Liver (tissue), 9 donors: ENCODE data around the gene MBNL3. TPM values are rescaled to one million over a fixed set of nuclear protein-coding genes. Genes with fewer than 3 reads are reported as not detected.

ENCODE experiments used
- DNase-seq: peaks from one replicate; pipeline ENCODE4 v3.0.0-alpha.2; 2017; ENCODE audit warnings: low spot score
- H3K27ac ChIP-seq, 2 donors: one replicate each; pipeline ENCODE4 v1.7.0; 2013; ENCODE audit warnings: inconsistent platforms in 2 of 2, low read length in 2 of 2, control low read depth in 1 of 2, low read depth in 1 of 2, mild to moderate bottlenecking in 1 of 2
- H3K27me3 ChIP-seq, 4 donors: one replicate each; pipeline versions ENCODE4 v1.6.1 to v1.7.0; 2013; ENCODE audit warnings: low read length in 3 of 4, inconsistent platforms in 1 of 4, mild to moderate bottlenecking in 1 of 4, moderate library complexity in 1 of 4; ENCODE audit not compliant: control insufficient read depth in 4 of 4, insufficient read depth in 4 of 4
- H3K36me3 ChIP-seq, 4 donors: one replicate each; pipeline versions ENCODE4 v1.6.1 to v1.7.0; 2013; ENCODE audit warnings: low read length in 3 of 4, mild to moderate bottlenecking in 3 of 4, low read depth in 1 of 4, moderate library complexity in 1 of 4; ENCODE audit not compliant: control insufficient read depth in 4 of 4, insufficient read depth in 3 of 4
- H3K4me1 ChIP-seq, 4 donors: one replicate each; pipeline versions ENCODE4 v1.6.1 to v1.7.0; 2013; ENCODE audit warnings: low read length in 3 of 4, mild to moderate bottlenecking in 3 of 4, moderate library complexity in 1 of 4; ENCODE audit not compliant: control insufficient read depth in 4 of 4, insufficient read depth in 4 of 4
- H3K4me3 ChIP-seq, 3 donors: one replicate each; pipeline versions ENCODE4 v1.6.1 to v1.7.0; 2013; ENCODE audit warnings: low read length in 3 of 3, control low read depth in 1 of 3, low read depth in 1 of 3, mild to moderate bottlenecking in 1 of 3
- H3K9ac ChIP-seq, 2 donors: one replicate each; pipeline ENCODE4 v1.7.0; 2013; ENCODE audit warnings: low read length in 2 of 2, mild to moderate bottlenecking in 2 of 2, moderate library complexity in 2 of 2, control low read depth in 1 of 2, low read depth in 1 of 2
- H3K9me3 ChIP-seq, 4 donors: one replicate each; pipeline versions ENCODE4 v1.6.1 to v1.7.0; 2013; ENCODE audit warnings: low read length in 3 of 4; ENCODE audit not compliant: control insufficient read depth in 4 of 4
- EGR1 ChIP-seq, 2 donors: IDR thresholded peaks; 2 replicates each; pipeline ENCODE4 v1.6.1; 2016 to 2018; ENCODE audit warnings: antibody characterized with exemption in 2 of 2, low read depth in 2 of 2
- FOXA1 ChIP-seq: IDR thresholded peaks from 2 replicates; pipeline ENCODE4 v1.6.1; 2016; ENCODE audit warnings: antibody characterized with exemption
- FOXA2 ChIP-seq: IDR thresholded peaks from 2 replicates; pipeline ENCODE4 v1.6.1; 2016; ENCODE audit warnings: antibody characterized with exemption
- GABPA ChIP-seq, 2 donors: IDR thresholded peaks in 1 of 2; conservative IDR thresholded peaks in 1 of 2; 2 replicates each; pipeline ENCODE4 v1.6.1; 2016; ENCODE audit warnings: antibody characterized with exemption in 2 of 2, mild to moderate bottlenecking in 1 of 2, moderate library complexity in 1 of 2
- HNF4A ChIP-seq, 2 donors: conservative IDR thresholded peaks; 2 replicates each; pipeline ENCODE4 v1.6.1; 2016; ENCODE audit warnings: antibody characterized with exemption in 2 of 2, mild to moderate bottlenecking in 2 of 2
- HNF4G ChIP-seq: IDR thresholded peaks from 2 replicates; pipeline ENCODE4 v1.6.1; 2016; ENCODE audit warnings: antibody characterized with exemption
- JUND ChIP-seq, 2 donors: IDR thresholded peaks; 2 replicates each; pipeline ENCODE4 v1.6.1; 2016; ENCODE audit warnings: antibody characterized with exemption in 2 of 2
- NR2F2 ChIP-seq: IDR thresholded peaks from 2 replicates; pipeline ENCODE4 v1.6.1; 2016; ENCODE audit warnings: antibody characterized with exemption
- RAD21 ChIP-seq, 2 donors: IDR thresholded peaks; 2 replicates each; pipeline ENCODE4 v1.6.1; 2016; ENCODE audit warnings: antibody characterized with exemption in 2 of 2, mild to moderate bottlenecking in 2 of 2
- REST ChIP-seq: IDR thresholded peaks from 2 replicates; pipeline ENCODE4 v1.6.1; 2016; ENCODE audit warnings: antibody characterized with exemption, mild to moderate bottlenecking
- RXRA ChIP-seq, 2 donors: IDR thresholded peaks; 2 replicates each; pipeline ENCODE4 v1.6.1; 2017 to 2018; ENCODE audit warnings: antibody characterized with exemption in 2 of 2, mild to moderate bottlenecking in 1 of 2
- SP1 ChIP-seq: IDR thresholded peaks from 2 replicates; pipeline ENCODE4 v1.6.1; 2018; ENCODE audit warnings: antibody characterized with exemption, mild to moderate bottlenecking
- TAF1 ChIP-seq: conservative IDR thresholded peaks from 2 replicates; pipeline ENCODE4 v1.6.1; 2016; ENCODE audit warnings: antibody characterized with exemption, mild to moderate bottlenecking
- YY1 ChIP-seq: IDR thresholded peaks from 2 replicates; pipeline ENCODE4 v1.6.1; 2016; ENCODE audit warnings: antibody characterized with exemption, mild to moderate bottlenecking
- WGBS: extraction: QIAGEN DNeasy Blood & Tissue Kit; methylation state at CpG from one replicate; pipeline ENCODE4 v1.1.7; 2013; 5-methylcytosine and 5-hydroxymethylcytosine counted together
- polyA plus RNA-seq, 2 donors: library from polyadenylated mRNA; stranded (reverse) in 1 of 2; unstranded in 1 of 2; fragments of 200-250 nt in 1 of 2; fragments of >200 nt in 1 of 2; fragmentation: Nextera tagmentation in 1 of 2; extraction: Ambion mirVana in 1 of 2; gene quantifications; one replicate each; pipeline versions ENCODE4 v1.2.1 to v1.2.3, GENCODE V29; 2013 to 2015
- total RNA-seq, 2 donors: library from RNA; depleted of rRNA; stranded (reverse); fragments of >200 nt; gene quantifications; one replicate each; pipeline ENCODE4 v1.2.3, GENCODE V29; 2014
- TF ChIP-seq, protein P1 (sequence below): IDR thresholded peaks from 2 replicates; pipeline ENCODE4 v1.6.1; 2016; ENCODE audit warnings: antibody characterized with exemption
- TF ChIP-seq, protein P2 (sequence below): IDR thresholded peaks from 2 replicates; pipeline ENCODE4 v1.6.1; 2016; ENCODE audit warnings: antibody characterized with exemption
- TF ChIP-seq, protein P3 (sequence below): fragments of 150-350 bp; IDR thresholded peaks from 2 replicates; pipeline ENCODE4 v1.5.1; 2017; ENCODE audit warnings: improper control_type of control experiment, low read depth, low read length; ENCODE audit not compliant: missing input control
- donor health status: healthy.
- donor health status: healthy.
- donor health status: healthy.
- donor health status: healthy.
- donor health status: healthy.

MBNL3 gene
- total and polyA plus RNA-seq, 4 donors = 20.6 to 149 (median 82.3) TPM

DNA sequence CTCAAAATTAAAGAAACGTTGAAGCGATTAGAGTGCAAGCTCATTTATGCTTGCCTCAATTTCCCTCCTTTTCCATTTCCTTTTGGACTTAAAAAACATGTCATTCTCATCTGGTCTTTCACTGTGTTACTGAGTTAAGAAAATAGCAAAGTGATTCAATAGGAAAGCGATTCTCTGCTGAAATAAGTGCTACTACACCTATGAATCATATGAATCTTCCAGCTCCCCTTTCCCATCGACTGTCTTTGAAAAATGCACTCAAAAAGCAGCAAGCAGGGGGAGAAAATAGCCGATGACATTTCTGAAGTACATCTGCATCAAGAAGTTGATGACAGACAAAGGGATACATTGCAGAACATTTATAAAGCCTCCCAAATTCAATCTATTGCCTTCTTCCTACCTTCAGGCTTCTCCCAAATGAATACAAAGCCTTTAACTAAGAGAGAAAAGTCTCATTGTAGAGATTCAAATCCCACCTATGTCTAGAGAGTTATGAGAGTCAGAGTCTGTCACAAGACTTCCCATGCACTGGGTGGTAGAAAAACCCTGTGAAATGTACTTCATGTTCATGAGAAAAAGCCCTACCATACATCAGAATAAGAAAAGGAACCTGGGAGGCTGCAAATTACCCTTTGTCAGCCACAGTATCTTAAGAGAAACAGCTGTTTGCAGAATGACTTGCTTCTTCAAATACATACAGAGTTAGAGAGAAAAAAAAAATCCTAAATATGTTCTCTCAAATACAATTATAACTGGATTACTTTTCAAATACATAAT is 78.9 kb downstream of the MBNL3 start:
- 54% methylated on average over 5 of the region's 5 CpGs for WGBS
- TF ChIP-seq EGR1 (IDR thresholded peaks at IDR 0.05; ENCODE audit: low read depth in 2 of 2) = no peak
- TF ChIP-seq FOXA2 = no peak
- TF ChIP-seq JUND (IDR thresholded peaks at IDR 0.05) = no peak
- TF ChIP-seq, protein P1, sequence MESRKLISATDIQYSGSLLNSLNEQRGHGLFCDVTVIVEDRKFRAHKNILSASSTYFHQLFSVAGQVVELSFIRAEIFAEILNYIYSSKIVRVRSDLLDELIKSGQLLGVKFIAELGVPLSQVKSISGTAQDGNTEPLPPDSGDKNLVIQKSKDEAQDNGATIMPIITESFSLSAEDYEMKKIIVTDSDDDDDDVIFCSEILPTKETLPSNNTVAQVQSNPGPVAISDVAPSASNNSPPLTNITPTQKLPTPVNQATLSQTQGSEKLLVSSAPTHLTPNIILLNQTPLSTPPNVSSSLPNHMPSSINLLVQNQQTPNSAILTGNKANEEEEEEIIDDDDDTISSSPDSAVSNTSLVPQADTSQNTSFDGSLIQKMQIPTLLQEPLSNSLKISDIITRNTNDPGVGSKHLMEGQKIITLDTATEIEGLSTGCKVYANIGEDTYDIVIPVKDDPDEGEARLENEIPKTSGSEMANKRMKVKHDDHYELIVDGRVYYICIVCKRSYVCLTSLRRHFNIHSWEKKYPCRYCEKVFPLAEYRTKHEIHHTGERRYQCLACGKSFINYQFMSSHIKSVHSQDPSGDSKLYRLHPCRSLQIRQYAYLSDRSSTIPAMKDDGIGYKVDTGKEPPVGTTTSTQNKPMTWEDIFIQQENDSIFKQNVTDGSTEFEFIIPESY = no peak
- TF ChIP-seq, protein P2, sequence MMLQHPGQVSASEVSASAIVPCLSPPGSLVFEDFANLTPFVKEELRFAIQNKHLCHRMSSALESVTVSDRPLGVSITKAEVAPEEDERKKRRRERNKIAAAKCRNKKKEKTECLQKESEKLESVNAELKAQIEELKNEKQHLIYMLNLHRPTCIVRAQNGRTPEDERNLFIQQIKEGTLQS = no peak
- TF ChIP-seq HNF4A (conservative IDR thresholded peaks at IDR 0.05) = no peak
- no peak for TF ChIP-seq HNF4G
- TF ChIP-seq YY1 = no peak
- Histone ChIP-seq H3K27me3 (no peaks in the 10 kb centered on the region), H3K9ac (no peak overlapping the region), H3K4me1 (peaks cover 0 to 17% (median 13%) of the 10 kb centered on the region in 4 donors), H3K36me3 (no peaks in the 10 kb centered on the region), H3K27ac (no peak overlapping the region), H3K9me3 (no peaks in the 10 kb centered on the region), H3K4me3 (no peak overlapping the region)
- no peak for DNase-seq

DNA sequence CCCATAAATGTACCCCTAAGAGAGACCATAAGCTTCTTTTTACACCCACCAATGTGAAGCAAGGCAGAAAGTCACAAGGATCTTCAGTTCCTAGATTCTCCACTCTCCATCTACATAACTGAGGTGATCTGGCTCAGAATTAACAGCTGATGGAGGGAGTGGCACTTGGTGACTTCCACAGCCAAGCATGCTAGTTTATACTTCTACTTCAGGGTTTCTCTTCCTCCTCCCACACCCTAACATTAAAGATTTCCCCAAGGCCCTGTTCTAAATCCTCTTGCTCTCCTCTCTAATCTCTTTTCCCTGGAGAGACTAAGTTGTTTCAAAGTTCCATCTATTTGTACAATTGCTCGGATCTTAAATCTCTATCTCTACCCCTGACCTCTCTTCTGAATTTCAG is 81.1 kb downstream of the MBNL3 start:
- H3K4me3 ChIP-seq = no peak overlapping the region
- no peak for DNase-seq
- TF ChIP-seq SP1 (no peak), HNF4A (conservative IDR thresholded peaks at IDR 0.05) (no peak), GABPA (IDR thresholded peaks at IDR 0.05 in 1 of 2, conservative IDR thresholded peaks at IDR 0.05 in 1 of 2) (no peak), RAD21 (IDR thresholded peaks at IDR 0.05) (no peak), JUND (IDR thresholded peaks at IDR 0.05) (no peak), REST (no peak), TAF1 (no peak), FOXA1 (no peak), HNF4G (no peak), FOXA2 (no peak), RXRA (IDR thresholded peaks at IDR 0.05) (no peak), NR2F2 (no peak)
- TF ChIP-seq, protein P2 = no peak
- TF ChIP-seq, protein P3, sequence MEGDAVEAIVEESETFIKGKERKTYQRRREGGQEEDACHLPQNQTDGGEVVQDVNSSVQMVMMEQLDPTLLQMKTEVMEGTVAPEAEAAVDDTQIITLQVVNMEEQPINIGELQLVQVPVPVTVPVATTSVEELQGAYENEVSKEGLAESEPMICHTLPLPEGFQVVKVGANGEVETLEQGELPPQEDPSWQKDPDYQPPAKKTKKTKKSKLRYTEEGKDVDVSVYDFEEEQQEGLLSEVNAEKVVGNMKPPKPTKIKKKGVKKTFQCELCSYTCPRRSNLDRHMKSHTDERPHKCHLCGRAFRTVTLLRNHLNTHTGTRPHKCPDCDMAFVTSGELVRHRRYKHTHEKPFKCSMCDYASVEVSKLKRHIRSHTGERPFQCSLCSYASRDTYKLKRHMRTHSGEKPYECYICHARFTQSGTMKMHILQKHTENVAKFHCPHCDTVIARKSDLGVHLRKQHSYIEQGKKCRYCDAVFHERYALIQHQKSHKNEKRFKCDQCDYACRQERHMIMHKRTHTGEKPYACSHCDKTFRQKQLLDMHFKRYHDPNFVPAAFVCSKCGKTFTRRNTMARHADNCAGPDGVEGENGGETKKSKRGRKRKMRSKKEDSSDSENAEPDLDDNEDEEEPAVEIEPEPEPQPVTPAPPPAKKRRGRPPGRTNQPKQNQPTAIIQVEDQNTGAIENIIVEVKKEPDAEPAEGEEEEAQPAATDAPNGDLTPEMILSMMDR = no peak
- no peaks in the 10 kb centered on the region for H3K9me3 ChIP-seq
- no peak overlapping the region for H3K27ac ChIP-seq
- no peak overlapping the region for H3K9ac ChIP-seq
- H3K27me3 ChIP-seq = no peaks in the 10 kb centered on the region
- WGBS = 86% methylated on average over 1 of the region's 1 CpG
- peaks cover 0 to 1% (median 0%) of the 10 kb centered on the region in 4 donors for H3K36me3 ChIP-seq
- peaks cover 0 to 19% (median 14%) of the 10 kb centered on the region in 4 donors for H3K4me1 ChIP-seq
